Measurements from ENCODE around the gene TOM1L2.

Gene TOM1L2

DNA sequence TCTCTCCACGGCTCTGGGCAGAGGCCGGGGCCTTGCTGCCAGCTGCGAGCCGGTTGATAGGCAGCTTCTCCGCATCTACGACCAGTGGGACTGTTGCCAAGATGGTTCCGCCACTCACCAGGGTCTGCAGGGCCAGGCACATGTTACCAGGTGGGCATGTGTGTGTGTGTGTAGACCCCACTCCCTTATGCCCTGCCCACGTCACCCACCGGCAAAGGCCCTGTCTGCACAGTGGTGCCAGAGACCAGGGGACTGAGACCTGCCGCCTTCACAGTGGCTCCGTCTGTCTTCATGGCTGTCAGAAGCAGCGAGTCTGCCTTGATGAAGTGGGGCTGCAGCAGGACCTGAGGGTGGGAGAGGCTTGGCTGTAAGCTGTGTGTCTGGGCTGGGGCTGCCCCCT lies 153.1 kb downstream of the TOM1L2 start:
- Histone ChIP-seq H3K4me3 (ENCODE audit: low read depth, low read length) (no peak overlapping the region), H3K9me3 (no peaks in the 10 kb centered on the region), H3K36me3 (peaks cover 43% of the 10 kb centered on the region), H3K27me3 (no peaks in the 10 kb centered on the region), H3K4me1 (peaks cover 28% of the 10 kb centered on the region)
- DNase-seq = no peak
- TF ChIP-seq, protein P1, sequence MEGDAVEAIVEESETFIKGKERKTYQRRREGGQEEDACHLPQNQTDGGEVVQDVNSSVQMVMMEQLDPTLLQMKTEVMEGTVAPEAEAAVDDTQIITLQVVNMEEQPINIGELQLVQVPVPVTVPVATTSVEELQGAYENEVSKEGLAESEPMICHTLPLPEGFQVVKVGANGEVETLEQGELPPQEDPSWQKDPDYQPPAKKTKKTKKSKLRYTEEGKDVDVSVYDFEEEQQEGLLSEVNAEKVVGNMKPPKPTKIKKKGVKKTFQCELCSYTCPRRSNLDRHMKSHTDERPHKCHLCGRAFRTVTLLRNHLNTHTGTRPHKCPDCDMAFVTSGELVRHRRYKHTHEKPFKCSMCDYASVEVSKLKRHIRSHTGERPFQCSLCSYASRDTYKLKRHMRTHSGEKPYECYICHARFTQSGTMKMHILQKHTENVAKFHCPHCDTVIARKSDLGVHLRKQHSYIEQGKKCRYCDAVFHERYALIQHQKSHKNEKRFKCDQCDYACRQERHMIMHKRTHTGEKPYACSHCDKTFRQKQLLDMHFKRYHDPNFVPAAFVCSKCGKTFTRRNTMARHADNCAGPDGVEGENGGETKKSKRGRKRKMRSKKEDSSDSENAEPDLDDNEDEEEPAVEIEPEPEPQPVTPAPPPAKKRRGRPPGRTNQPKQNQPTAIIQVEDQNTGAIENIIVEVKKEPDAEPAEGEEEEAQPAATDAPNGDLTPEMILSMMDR (IDR thresholded peaks at IDR 0.05; ENCODE audit: low read depth, low read length) = no peak

DNA sequence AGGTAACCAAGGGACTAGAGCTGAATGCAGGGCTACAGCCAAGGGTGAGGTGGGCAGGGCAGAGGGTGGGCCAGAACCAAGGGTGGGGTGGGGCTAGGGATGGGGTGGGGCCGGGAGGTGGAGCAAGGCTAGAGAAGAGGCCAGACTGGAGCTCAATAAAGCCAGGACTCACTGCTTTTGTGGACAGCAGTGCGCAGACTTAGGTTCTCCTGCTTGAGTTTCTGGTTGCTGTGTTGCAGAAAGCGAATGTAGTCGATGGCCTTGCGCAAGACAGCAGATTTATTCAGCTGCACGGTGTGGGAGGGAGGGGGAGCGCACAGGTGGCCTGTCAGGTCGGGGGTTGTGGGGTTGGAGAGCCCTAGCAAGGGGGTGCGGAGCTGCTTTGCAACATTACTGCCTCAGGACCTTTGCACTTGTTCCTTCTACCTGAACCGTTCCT lies 154.1 kb downstream of the TOM1L2 start:
- Histone ChIP-seq H3K9me3 (no peaks in the 10 kb centered on the region), H3K4me3 (ENCODE audit: low read depth, low read length) (no peak overlapping the region), H3K27me3 (no peaks in the 10 kb centered on the region), H3K4me1 (peaks cover 27% of the 10 kb centered on the region), H3K36me3 (peaks cover 53% of the 10 kb centered on the region)
- DNase-seq = peak; percentile 63
- TF ChIP-seq, protein P1 (IDR thresholded peaks at IDR 0.05; ENCODE audit: low read depth, low read length) = no peak

DNA sequence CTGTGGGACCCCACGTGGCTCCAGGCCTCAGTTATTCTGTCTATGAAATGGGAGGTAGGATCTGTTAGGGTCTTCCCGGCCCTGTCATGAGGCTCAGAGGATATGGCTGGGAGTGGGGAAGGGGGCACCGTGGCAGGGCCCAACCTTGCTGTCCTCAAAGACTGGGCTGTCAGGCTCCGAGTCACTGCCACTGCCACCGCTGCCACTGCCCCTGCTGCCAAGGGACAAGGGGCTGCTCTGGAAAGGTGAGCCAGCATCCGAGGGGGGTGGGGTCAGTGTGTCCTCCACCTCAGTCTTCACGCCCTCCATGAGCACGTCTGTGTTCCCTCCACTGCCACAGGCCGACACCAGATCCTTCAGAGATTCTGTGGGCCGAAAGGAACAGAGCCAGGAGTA lies 154.7 kb downstream of the TOM1L2 start:
- H3K9me3 ChIP-seq = no peaks in the 10 kb centered on the region
- TF ChIP-seq, protein P1 (IDR thresholded peaks at IDR 0.05; ENCODE audit: low read depth, low read length) = no peak
- H3K27me3 ChIP-seq = no peaks in the 10 kb centered on the region
- no peak for DNase-seq
- no peak overlapping the region for H3K4me3 ChIP-seq (ENCODE audit: low read depth, low read length)
- peaks cover 59% of the 10 kb centered on the region for H3K36me3 ChIP-seq
- peaks cover 22% of the 10 kb centered on the region for H3K4me1 ChIP-seq

DNA sequence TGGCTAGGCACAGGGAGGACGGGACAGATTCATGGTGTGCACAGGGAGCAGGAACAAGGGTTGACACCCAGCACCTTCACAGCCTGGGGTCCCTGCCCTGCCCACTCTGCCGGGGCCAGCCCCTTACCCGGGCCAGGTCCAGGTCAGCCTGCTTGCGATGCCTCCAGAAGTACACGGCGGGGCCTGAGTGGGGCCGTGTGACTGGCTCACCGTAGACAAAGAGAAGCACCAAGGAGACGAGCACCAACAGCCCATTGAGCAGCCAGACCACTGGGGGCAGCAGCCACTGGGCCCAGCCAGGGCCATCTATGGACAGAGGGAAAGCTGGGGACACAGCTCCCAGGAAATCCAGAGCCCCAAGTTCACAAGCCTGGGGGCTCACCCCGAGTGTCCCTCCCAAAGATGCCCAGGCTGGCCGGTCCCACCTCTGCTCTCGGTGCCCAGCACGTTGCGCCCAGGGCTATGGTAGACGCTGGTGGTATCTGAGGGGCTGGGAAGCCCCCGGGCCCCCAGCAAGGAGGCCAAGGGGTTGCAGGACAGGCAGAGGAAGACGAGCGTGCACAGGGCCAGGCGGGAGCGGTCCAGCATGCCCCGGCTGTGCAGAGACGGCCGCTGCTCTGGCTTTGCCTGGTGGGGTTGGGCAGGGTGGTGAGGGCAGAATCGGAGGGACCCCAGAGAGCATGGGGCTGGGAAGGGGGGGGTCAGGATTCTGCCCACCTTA lies 155.2 kb downstream of the TOM1L2 start:
- TF ChIP-seq, protein P1 (IDR thresholded peaks at IDR 0.05; ENCODE audit: low read depth, low read length) = 0 out of 2 replicates have a peak, but pooled peaks have one; percentile 6
- DNase-seq = no peak
- Histone ChIP-seq H3K9me3 (no peaks in the 10 kb centered on the region), H3K4me3 (ENCODE audit: low read depth, low read length) (no peak overlapping the region), H3K4me1 (peaks cover 21% of the 10 kb centered on the region), H3K27me3 (no peaks in the 10 kb centered on the region), H3K36me3 (peaks cover 61% of the 10 kb centered on the region)

DNA sequence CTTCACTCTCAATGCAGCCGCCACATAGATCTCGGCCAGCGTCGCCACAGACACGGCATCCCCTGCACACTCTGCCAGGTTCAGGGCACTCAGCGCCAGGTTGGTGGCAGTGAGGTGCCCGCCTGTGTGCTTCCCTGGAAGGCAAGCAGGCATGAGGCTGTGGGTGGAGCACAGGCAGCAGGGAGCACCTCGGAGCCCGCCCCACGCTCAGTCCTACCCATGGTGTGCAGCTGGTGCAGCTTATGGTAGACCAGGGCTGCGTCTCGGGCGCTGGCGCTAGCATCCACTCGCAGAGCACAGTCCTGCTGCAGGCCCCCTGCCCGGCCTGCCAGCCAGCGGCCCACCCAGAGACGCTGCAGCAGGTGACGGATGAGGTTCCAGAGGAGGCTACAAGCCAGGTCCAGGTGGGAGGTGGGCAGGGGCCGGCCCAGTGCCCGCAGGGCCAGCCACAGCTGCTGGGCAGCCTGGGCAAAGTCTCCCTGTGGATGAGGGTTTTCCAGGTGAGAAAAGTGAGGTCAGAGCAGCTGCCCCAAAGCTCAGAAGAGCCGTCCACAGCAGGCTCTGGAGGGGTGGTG lies 155.9 kb downstream of the TOM1L2 start:
- no peaks in the 10 kb centered on the region for H3K27me3 ChIP-seq
- H3K36me3 ChIP-seq = peaks cover 61% of the 10 kb centered on the region
- H3K9me3 ChIP-seq = no peaks in the 10 kb centered on the region
- no peak overlapping the region for H3K4me3 ChIP-seq (ENCODE audit: low read depth, low read length)
- TF ChIP-seq, protein P1 (IDR thresholded peaks at IDR 0.05; ENCODE audit: low read depth, low read length) = no peak
- no peak for DNase-seq
- peaks cover 27% of the 10 kb centered on the region for H3K4me1 ChIP-seq
